Nephron progenitor cell (in vitro differentiated cells): Measurements from ENCODE around the gene UCP2.
A peak's percentile ranks its signal among the peaks of the same experiment; 100 is the strongest.

ENCODE experiments used
- DNase-seq: peaks from one replicate; pipeline ENCODE4 v3.0.0; 2021
- H3K27ac Mint-ChIP-seq: 2 replicates; pipeline ENCODE4 v1.8.0; 2021; ENCODE audit warnings: mild to moderate bottlenecking, moderate library complexity, mixed read lengths
- H3K27me3 Mint-ChIP-seq: 2 replicates; pipeline ENCODE4 v1.8.0; 2021; ENCODE audit warnings: mild to moderate bottlenecking, low read depth, mixed read lengths; ENCODE audit not compliant: poor library complexity
- H3K36me3 Mint-ChIP-seq: 2 replicates; pipeline ENCODE4 v1.8.0; 2021; ENCODE audit warnings: low read depth, mixed read lengths
- H3K4me1 Mint-ChIP-seq: 2 replicates; pipeline ENCODE4 v1.8.0; 2021; ENCODE audit warnings: mixed read lengths
- H3K4me3 Mint-ChIP-seq: 2 replicates; pipeline ENCODE4 v1.8.0; 2021; ENCODE audit warnings: mild to moderate bottlenecking, moderate library complexity, mixed read lengths
- H3K9me3 Mint-ChIP-seq: 2 replicates; pipeline ENCODE4 v1.8.0; 2021; ENCODE audit warnings: mild to moderate bottlenecking, moderate library complexity, mixed read lengths
- TF ChIP-seq, protein P1 (sequence below): fragments of 200-600 bp; sonication (generic); IDR thresholded peaks from 2 replicates; pipeline ENCODE4 v1.5.0; 2021; ENCODE audit warnings: antibody characterized with exemption

The UCP2 gene

DNA sequence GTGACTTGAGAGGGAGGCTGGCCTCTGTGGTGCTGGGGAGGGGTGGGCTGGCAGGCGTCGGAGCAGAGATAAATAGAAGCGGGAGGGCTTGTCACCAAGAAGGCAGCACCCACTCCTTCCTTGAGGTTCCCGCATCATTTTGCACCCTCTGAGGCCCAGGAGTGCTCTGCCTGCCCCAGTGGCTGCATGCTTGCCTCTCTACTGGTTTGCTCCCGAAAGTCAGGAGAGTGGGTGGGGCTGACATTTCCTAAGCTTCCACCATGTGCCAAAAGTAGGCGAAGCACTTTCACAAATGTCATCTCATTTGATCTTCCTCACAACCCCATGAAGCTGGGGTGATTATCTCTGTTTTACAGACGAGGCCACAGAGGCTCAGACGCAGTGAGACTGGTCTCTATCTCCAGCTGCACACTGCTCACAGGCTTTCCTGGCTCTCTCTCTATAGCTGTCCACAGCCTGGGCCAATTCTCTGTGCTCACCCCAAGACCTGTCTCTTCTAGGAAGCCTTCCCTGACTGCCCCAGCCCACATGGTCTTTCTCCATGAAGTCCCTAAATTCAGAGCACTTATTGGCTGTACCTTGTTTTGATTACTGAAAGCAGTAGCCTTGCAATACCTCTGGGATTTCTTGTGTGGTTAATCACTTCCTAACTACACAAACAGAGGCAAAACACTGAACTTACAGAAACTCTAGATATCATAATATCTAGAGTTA is 28.9 kb upstream of the UCP2 start:
- peaks cover 30% of the 10 kb centered on the region for H3K36me3 Mint-ChIP-seq
- no peak for DNase-seq

DNA sequence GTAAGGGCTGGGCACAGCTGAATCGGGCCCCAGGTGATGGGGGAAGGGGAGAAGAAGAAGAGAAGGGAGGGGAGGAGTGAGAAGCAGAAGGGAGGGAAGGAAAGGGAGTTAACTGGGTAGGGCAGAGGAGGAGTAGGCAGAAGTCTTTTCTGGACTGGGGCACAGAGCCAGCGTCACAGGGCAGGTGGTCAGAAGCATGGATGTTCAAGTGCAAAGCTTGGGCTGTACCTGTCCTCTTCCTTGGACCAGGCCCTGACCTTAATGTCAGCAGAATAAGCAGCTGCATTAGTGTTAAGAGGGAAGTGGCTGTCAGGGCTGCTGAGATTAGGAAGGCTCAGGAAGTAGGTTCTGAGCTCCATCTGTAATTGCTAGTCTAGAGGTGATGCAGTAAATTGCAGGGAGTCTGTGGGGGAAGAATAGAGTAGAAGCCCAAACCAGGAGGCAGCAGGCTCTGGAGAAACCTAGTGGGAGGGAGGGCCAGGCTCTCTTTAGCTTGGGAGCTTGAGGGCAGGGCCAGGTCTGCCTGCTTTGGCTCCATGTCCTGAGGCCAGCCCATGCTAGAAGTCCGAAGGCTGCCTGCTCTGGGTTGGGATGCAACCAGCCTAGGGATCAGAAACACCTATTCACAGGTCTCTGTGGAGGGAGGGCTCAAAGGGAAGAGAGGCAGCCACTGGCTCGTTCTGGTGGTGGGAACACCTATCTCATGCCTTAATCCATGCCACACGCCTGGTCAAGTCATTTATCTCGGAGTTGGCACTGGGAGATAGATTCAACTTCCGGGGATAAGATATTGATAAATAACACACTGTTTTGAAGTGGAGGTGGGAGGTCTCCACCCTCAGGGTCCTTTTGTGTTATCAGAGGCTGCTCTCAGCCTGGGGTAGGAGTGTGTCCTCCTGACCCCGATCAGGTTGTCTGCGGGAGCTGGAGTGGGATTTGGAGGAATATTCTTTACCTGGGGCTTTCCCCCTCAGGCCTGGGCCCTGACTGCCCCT is 28.0 kb upstream of the UCP2 start:
- TF ChIP-seq, protein P1, sequence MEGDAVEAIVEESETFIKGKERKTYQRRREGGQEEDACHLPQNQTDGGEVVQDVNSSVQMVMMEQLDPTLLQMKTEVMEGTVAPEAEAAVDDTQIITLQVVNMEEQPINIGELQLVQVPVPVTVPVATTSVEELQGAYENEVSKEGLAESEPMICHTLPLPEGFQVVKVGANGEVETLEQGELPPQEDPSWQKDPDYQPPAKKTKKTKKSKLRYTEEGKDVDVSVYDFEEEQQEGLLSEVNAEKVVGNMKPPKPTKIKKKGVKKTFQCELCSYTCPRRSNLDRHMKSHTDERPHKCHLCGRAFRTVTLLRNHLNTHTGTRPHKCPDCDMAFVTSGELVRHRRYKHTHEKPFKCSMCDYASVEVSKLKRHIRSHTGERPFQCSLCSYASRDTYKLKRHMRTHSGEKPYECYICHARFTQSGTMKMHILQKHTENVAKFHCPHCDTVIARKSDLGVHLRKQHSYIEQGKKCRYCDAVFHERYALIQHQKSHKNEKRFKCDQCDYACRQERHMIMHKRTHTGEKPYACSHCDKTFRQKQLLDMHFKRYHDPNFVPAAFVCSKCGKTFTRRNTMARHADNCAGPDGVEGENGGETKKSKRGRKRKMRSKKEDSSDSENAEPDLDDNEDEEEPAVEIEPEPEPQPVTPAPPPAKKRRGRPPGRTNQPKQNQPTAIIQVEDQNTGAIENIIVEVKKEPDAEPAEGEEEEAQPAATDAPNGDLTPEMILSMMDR = no peak
- Mint-ChIP-seq H3K27me3 (peaks cover 4% of the 10 kb centered on the region), H3K4me3 (no peak overlapping the region), H3K36me3 (peaks cover 21% of the 10 kb centered on the region), H3K9me3 (no peaks in the 10 kb centered on the region), H3K27ac (peak overlapping the region; percentile 72), H3K4me1 (peaks cover 46% of the 10 kb centered on the region)
- DNase-seq = no peak

More for the DNA sequence above, 28.9 kb upstream of the UCP2 start:
- Mint-ChIP-seq H3K27me3 (peaks cover 4% of the 10 kb centered on the region), H3K4me1 (peaks cover 44% of the 10 kb centered on the region), H3K9me3 (no peaks in the 10 kb centered on the region), H3K4me3 (no peak overlapping the region), H3K27ac (no peak overlapping the region)
- TF ChIP-seq, protein P1 = no peak

DNA sequence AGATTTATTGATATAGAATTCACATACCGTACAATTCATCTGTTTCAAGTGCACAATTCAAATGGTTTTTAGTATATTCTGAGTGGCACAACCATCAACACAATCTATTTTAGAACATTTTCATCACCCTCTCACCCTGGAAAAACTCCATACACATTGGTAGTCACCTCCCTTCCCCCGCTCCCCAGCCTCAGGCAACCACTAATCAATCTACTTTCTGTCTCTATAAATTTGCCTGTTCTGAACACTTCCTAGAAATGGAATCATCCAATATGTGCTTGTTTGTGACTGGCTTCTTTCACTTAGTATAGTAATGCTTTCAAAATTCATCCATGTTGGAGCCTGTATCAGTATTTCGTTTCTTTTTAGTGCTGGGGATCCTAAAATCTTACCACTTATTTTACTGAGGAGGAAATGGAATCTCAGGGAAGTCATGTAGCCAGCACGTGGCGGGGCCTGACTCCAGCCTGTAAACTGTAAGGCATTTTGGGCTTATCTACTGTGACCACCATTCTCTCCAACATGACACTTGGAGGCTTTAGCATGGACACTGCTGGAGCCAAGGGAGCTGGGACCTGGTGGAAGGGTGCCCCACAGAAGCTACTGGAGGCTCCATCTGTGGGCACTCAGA is 27.1 kb upstream of the UCP2 start:
- H3K9me3 Mint-ChIP-seq = no peaks in the 10 kb centered on the region
- no peak overlapping the region for H3K4me3 Mint-ChIP-seq
- no peak for DNase-seq
- H3K36me3 Mint-ChIP-seq = peaks cover 18% of the 10 kb centered on the region
- peaks cover 46% of the 10 kb centered on the region for H3K4me1 Mint-ChIP-seq
- peaks cover 4% of the 10 kb centered on the region for H3K27me3 Mint-ChIP-seq
- no peak overlapping the region for H3K27ac Mint-ChIP-seq
- TF ChIP-seq, protein P1 = no peak

DNA sequence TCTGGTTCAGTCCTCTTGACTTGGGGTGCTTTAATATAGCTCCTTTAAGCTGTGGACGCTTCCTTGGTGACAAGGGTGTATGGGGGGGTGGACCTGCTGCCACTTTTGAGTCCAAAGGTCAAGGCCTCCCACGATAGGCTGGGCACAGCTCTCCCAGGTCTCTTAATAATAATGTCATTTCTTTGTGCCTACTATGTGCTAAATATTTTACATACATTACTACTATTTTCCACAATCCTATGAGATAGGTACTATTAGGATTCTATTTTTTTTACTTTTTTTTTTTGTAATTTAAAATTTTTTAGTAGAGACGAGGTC is 26.5 kb upstream of the UCP2 start:
- H3K4me3 Mint-ChIP-seq = peak overlapping the region; percentile 5
- H3K4me1 Mint-ChIP-seq = peaks cover 46% of the 10 kb centered on the region
- TF ChIP-seq, protein P1 = no peak
- peaks cover 18% of the 10 kb centered on the region for H3K36me3 Mint-ChIP-seq
- no peaks in the 10 kb centered on the region for H3K9me3 Mint-ChIP-seq
- DNase-seq = no peak
- peaks cover 4% of the 10 kb centered on the region for H3K27me3 Mint-ChIP-seq
- H3K27ac Mint-ChIP-seq = peak overlapping the region; percentile 8

DNA sequence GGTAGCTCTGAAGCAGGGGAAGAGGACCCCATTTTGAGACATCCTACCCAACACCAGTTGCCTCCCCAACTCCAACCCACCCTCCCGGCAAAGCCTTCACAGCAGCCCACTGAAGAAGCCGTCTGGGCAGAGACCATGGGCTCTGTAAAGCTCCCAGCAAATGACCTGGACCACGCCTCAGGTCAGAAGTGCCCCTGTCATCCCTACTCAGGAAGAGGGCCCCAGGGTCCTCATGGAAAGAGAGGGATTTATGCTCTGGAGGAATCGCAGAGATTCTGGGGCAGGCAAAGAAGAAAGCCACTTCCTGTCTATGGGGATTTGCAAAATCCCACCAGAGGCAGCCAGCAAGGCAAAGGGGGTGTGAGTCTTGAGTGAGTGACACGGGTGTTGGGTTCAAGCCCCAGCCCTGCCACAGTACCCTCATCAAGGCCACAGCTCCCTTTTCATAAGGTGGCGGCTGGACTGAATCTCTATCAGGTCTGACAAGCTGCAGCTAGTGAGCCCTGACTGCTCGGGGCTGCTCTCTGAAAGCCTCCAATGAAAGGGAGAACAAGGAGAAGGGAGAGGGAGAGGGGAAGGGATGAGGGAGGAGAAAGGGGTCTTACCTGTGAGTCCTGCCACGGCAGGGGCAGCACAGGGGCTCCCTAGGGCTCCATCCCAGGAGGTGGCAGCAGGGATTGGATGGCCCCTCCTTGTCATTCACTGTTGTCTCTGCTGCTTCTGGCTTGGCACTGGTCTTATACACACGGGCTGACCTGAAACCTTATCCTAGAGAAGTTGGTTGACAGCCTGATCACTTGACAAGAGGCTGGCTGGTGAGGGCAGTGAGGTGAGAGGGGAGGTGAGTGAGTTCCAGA is 26.0 kb upstream of the UCP2 start, which contains the start of gene UCP3:
TSS of gene UCP3 (minus strand) at position 713 of the 857 bp plus-strand sequence. CDS start 2,043 bp downstream, outside the sequence.
- peak within 1 kb of the TSS; percentile 5 for H3K4me3 Mint-ChIP-seq

More for the DNA sequence above, 26.0 kb upstream of the UCP2 start, which contains the start of gene UCP3:
- H3K27ac Mint-ChIP-seq = peak within 1 kb of the TSS; percentile 8
- H3K27me3 Mint-ChIP-seq = peaks cover 4% of the 10 kb centered on the region
- no peaks in the 10 kb centered on the region for H3K9me3 Mint-ChIP-seq
- H3K4me1 Mint-ChIP-seq = peaks cover 46% of the 10 kb centered on the region
- DNase-seq = no peak
- TF ChIP-seq, protein P1 = no peak
- peaks cover 22% of the 10 kb centered on the region for H3K36me3 Mint-ChIP-seq
